B cell (primary cell): ENCODE data around the gene USP33. TPM values are rescaled to one million over a fixed set of nuclear protein-coding genes. Genes with fewer than 3 reads are reported as not detected.

Source experiments
- ATAC-seq: fragments of 200-7000 bp; cut with Tn5 transposase; one replicate; pipeline ENCODE4 v1.10.0; 2021; ENCODE audit warnings: low read depth, mild to moderate bottlenecking, moderate number of reproducible peaks, moderate library complexity
- CTCF ChIA-PET: fragments of 350-600 bp; sonication (Branson Sonifier 250); formaldehyde crosslinking; loops from one replicate; lab custom pipeline; 2021; ENCODE audit warnings: antibody characterized with exemption, inconsistent platforms; lab: Charles Lee
- POLR2A ChIA-PET: fragments of 350-600 bp; sonication (Branson Sonifier 250); formaldehyde crosslinking; loops from one replicate; lab custom pipeline; 2021; ENCODE audit warnings: antibody characterized with exemption; lab: Charles Lee
- DNase-seq: peaks from one replicate; pipeline ENCODE4 v3.0.0; 2013
- H2AFZ ChIP-seq: 2 replicates; pipeline ENCODE4 v1.6.1; 2012; ENCODE audit warnings: mild to moderate bottlenecking, low read depth, low read length; ENCODE audit not compliant: insufficient read depth, poor library complexity, severe bottlenecking
- H3K27ac ChIP-seq, 2 donors: 1 replicate in 1 of 2; 2 replicates in 1 of 2; pipeline ENCODE4 v1.5.1; 2012 to 2013; ENCODE audit warnings: low read length in 2 of 2, mild to moderate bottlenecking in 2 of 2, moderate library complexity in 1 of 2
- H3K27me3 ChIP-seq, 4 experiments: fragments of 200-600 bp in 1 of 4; sonication (generic) in 1 of 4; replicated peaks in 1 of 4; 1 replicate in 2 of 4; 2 replicates in 2 of 4; pipeline versions ENCODE4 v1.6.1 to v1.7.0; 2013 to 2016; ENCODE audit warnings: low read length in 3 of 4, mild to moderate bottlenecking in 2 of 4, mixed read lengths in 1 of 4, moderate library complexity in 1 of 4; ENCODE audit not compliant: insufficient read depth in 4 of 4, control insufficient read depth in 3 of 4; ENCODE audit errors: control extremely low read depth in 1 of 4
- H3K36me3 ChIP-seq, 2 experiments: replicated peaks in 1 of 2; 1 replicate in 1 of 2; 2 replicates in 1 of 2; pipeline versions ENCODE4 v1.6.1 to v1.7.1; 2013; ENCODE audit warnings: low read length in 1 of 2; ENCODE audit not compliant: insufficient read depth in 2 of 2, control insufficient read depth in 1 of 2; ENCODE audit errors: control extremely low read depth in 1 of 2, extremely low read depth in 1 of 2
- H3K4me1 ChIP-seq, 2 donors: fragments of 200-600 bp in 1 of 2; sonication (generic) in 1 of 2; 1 replicate in 1 of 2; 2 replicates in 1 of 2; pipeline versions ENCODE4 v1.5.1 to v1.6.1; 2013 to 2017; ENCODE audit warnings: low read length in 2 of 2; ENCODE audit not compliant: control insufficient read depth in 2 of 2, insufficient read depth in 2 of 2
- H3K4me2 ChIP-seq: replicated peaks from 2 replicates; pipeline ENCODE3; 2012; ENCODE audit warnings: mild to moderate bottlenecking, low read depth, low read length; ENCODE audit not compliant: poor library complexity, severe bottlenecking
- H3K4me3 ChIP-seq, 5 experiments: fragments of 200-600 bp in 1 of 5; sonication (generic) in 1 of 5; 1 replicate in 3 of 5; 2 replicates in 2 of 5; pipeline versions ENCODE4 v1.5.1 to v1.7.0; 2011 to 2016; ENCODE audit warnings: low read length in 4 of 5, mild to moderate bottlenecking in 4 of 5, low read depth in 2 of 5, control low read depth in 1 of 5, moderate library complexity in 1 of 5; ENCODE audit not compliant: insufficient read depth in 1 of 5; ENCODE audit errors: control extremely low read depth in 1 of 5, extremely low read depth in 1 of 5
- H3K79me2 ChIP-seq: fragments of 200-600 bp; sonication (generic); one replicate; pipeline ENCODE4 v1.6.0; 2016; ENCODE audit warnings: low read length; ENCODE audit not compliant: control insufficient read depth, insufficient read depth
- H3K9ac ChIP-seq: fragments of 200-600 bp; sonication (generic); 2 replicates; pipeline ENCODE4 v1.6.1; 2017; ENCODE audit warnings: mild to moderate bottlenecking, low read length, moderate library complexity
- H3K9me3 ChIP-seq, 3 donors: one replicate each; pipeline versions ENCODE4 v1.6.1 to v1.7.1; 2013; ENCODE audit warnings: low read length in 2 of 3; ENCODE audit not compliant: control insufficient read depth in 2 of 3, insufficient read depth in 1 of 3; ENCODE audit errors: control extremely low read depth in 1 of 3
- H4K20me1 ChIP-seq: 2 replicates; pipeline ENCODE4 v1.6.0; 2012; ENCODE audit warnings: mild to moderate bottlenecking, low read length; ENCODE audit not compliant: insufficient read depth, control insufficient read depth, poor library complexity, severe bottlenecking
- H3K27ac Mint-ChIP-seq: one replicate; pipeline ENCODE4 v1.8.0; 2021; ENCODE audit warnings: mixed read lengths
- H3K27me3 Mint-ChIP-seq: one replicate; pipeline ENCODE4 v1.8.0; 2021; ENCODE audit warnings: mixed read lengths
- H3K4me1 Mint-ChIP-seq: one replicate; pipeline ENCODE4 v1.8.0; 2021; ENCODE audit warnings: mixed read lengths
- H3K4me3 Mint-ChIP-seq: one replicate; pipeline ENCODE4 v1.8.0; 2021; ENCODE audit warnings: mixed read lengths
- H3K9me3 Mint-ChIP-seq: one replicate; pipeline ENCODE4 v1.8.0; 2022; ENCODE audit warnings: mixed read lengths; ENCODE audit not compliant: insufficient read depth
- EZH2 ChIP-seq: IDR thresholded peaks from 2 replicates; pipeline ENCODE4 v1.6.1; 2012; ENCODE audit warnings: borderline replicate concordance, low read depth, mild to moderate bottlenecking, moderate library complexity, low read length; ENCODE audit not compliant: insufficient read depth, poor library complexity, severe bottlenecking
- WGBS: methylation state at CpG from one replicate; pipeline ENCODE4 v1.1.5; 2013; ENCODE audit warnings: missing lambda C conversion rate; ENCODE audit not compliant: insufficient coverage; 5-methylcytosine and 5-hydroxymethylcytosine counted together
- intact Hi-C: fragments of 100-400 bp; cut with micrococcal nuclease; formaldehyde crosslinking; loops from one replicate; pipeline ENCODE4 v1.10.0; 2022
- polyA plus RNA-seq: library from polyadenylated mRNA; depleted of rRNA; stranded (reverse); fragments of >200 nt; gene quantifications from 2 replicates; pipeline ENCODE4 v1.2.3, GENCODE V29; 2012
- total RNA-seq, 2 donors: library from RNA; stranded (reverse); fragments of 120-200 nt in 1 of 2; gene quantifications; 1 replicate in 1 of 2; 2 replicates in 1 of 2; pipeline versions ENCODE4 v1.2.3 to v1.2.4, GENCODE V29; 2013 to 2022
- TF ChIP-seq, protein P1 (sequence below): fragments of 200-600 bp; IDR thresholded peaks from one replicate; pipeline ENCODE4 v1.8.0; 2022; ENCODE audit warnings: antibody characterized with exemption, mild to moderate bottlenecking

Gene USP33
- total and polyA plus RNA-seq, 2 donors (not counting 1 experiment from before 2014, with no cell fraction given) = 24.8 to 83.4 TPM

DNA sequence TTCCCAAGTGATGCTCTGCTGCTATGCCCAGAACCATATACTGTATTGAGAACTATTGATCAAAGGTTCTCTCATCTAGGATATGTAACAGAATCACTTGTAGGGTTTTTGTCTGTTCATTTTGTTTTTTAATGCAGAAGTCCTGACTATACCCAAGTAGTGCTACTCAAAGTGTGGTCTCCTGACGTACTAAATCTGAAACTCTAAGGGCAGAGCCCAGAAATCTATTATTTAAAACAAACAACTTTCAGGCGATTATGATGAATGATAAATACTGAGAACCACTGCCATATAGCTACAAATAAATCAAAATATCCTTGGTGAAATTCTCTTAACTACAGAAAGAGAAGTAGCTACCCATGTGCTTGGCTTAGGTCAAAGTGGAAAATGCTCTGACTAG lies 87.3 kb downstream of the USP33 start:
- Mint-ChIP-seq H3K27me3 (no peaks in the 10 kb centered on the region), H3K4me3 (no peak overlapping the region), H3K27ac (no peak overlapping the region), H3K9me3 (no peaks in the 10 kb centered on the region), H3K4me1 (peaks cover 41% of the 10 kb centered on the region)
- DNase-seq (no peak), ATAC-seq (no peak)
- Histone ChIP-seq H2AFZ (no peak overlapping the region), H3K27ac (no peak overlapping the region), H3K9me3 (no peaks in the 10 kb centered on the region), H3K4me3 (no peak overlapping the region), H3K4me1 (no peaks in the 10 kb centered on the region), H3K79me2 (peaks cover 99% of the 10 kb centered on the region), H4K20me1 (peaks cover 73% of the 10 kb centered on the region), H3K27me3 (no peaks in the 10 kb centered on the region), H3K36me3 (no peaks in the 10 kb centered on the region), H3K9ac (no peak overlapping the region), H3K4me2 (no peak overlapping the region)
- no CpG with 5 or more reads among the region's 2 CpGs for WGBS
- ChIA-PET POLR2A (no interaction called here), CTCF (no interaction called here)
- TF ChIP-seq, protein P1, sequence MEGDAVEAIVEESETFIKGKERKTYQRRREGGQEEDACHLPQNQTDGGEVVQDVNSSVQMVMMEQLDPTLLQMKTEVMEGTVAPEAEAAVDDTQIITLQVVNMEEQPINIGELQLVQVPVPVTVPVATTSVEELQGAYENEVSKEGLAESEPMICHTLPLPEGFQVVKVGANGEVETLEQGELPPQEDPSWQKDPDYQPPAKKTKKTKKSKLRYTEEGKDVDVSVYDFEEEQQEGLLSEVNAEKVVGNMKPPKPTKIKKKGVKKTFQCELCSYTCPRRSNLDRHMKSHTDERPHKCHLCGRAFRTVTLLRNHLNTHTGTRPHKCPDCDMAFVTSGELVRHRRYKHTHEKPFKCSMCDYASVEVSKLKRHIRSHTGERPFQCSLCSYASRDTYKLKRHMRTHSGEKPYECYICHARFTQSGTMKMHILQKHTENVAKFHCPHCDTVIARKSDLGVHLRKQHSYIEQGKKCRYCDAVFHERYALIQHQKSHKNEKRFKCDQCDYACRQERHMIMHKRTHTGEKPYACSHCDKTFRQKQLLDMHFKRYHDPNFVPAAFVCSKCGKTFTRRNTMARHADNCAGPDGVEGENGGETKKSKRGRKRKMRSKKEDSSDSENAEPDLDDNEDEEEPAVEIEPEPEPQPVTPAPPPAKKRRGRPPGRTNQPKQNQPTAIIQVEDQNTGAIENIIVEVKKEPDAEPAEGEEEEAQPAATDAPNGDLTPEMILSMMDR = no peak
- TF ChIP-seq EZH2 = no peak
- intact Hi-C loops = no loop called here

DNA sequence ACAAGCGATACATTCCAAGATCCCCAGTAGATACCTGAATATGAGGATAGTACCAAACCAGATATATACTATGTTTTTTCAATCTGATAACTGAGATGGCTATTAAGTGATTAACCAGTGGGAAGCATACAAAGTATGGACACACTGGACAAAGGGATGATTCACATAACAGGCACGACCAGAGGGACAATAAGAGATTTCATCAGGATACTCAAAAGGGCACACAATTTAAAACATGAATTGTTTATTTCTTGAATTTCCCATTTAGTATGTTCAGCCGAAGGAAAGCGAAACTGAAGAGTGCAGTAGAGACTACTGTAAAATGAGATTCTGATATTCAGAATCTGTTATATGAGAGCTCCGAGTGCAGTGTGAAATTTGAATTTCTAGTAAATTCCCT lies 87.8 kb downstream of the USP33 start:
- Histone ChIP-seq H3K4me1 (no peaks in the 10 kb centered on the region), H3K27ac (no peak overlapping the region), H4K20me1 (peaks cover 73% of the 10 kb centered on the region), H3K4me3 (no peak overlapping the region), H2AFZ (no peak overlapping the region), H3K4me2 (no peak overlapping the region), H3K79me2 (peaks cover 99% of the 10 kb centered on the region), H3K9ac (no peak overlapping the region), H3K27me3 (no peaks in the 10 kb centered on the region), H3K36me3 (no peaks in the 10 kb centered on the region), H3K9me3 (no peaks in the 10 kb centered on the region)
- Mint-ChIP-seq H3K9me3 (no peaks in the 10 kb centered on the region), H3K27ac (no peak overlapping the region), H3K27me3 (no peaks in the 10 kb centered on the region), H3K4me1 (peaks cover 43% of the 10 kb centered on the region), H3K4me3 (peak overlapping the region; percentile 20)
- WGBS = no CpG with 5 or more reads among the region's 5 CpGs
- CTCF ChIA-PET = interaction anchor here (1.4 kb wide), 1 partner anchor 11 kb away, joined by 3 read pairs; the partner anchor contains the start of gene ZZZ3
- intact Hi-C loops = no loop called here
- POLR2A ChIA-PET = no interaction called here
- ATAC-seq = no peak
- DNase-seq = no peak
- TF ChIP-seq, protein P1 = no peak
- no peak for TF ChIP-seq EZH2
